K562 (cell line): ENCODE data around the gene TIPIN. TPM values are rescaled to one million over a fixed set of nuclear protein-coding genes. Genes with fewer than 3 reads are reported as not detected.

ENCODE experiments used
- ATAC-seq: fragments of 200-7000 bp; cut with Tn5 transposase; 3 replicates; pipeline ENCODE4 v1.9.1; 2020; ENCODE audit warnings: moderate library complexity
- BruUV-seq: library from RNA; stranded (reverse); fragments of 400-500 nt; replicated peaks from 2 replicates; lab custom pipeline; 2021; lab: Mats Ljungman, UMichigan
- CTCF ChIA-PET: fragments of 300-600 bp; formaldehyde crosslinking; extraction: SDS; loops from one replicate; lab custom pipeline; 2021; ENCODE audit warnings: low intra/inter-chr PET ratio; lab: Yijun Ruan, JAX
- POLR2A ChIA-PET: fragments of 300-600, 350-650 bp; sonication (Branson Sonifier 250); formaldehyde crosslinking; extraction: SDS; loops from one replicate; lab custom pipeline; 2021; ENCODE audit warnings: antibody characterized with exemption, inconsistent platforms; lab: Yijun Ruan, JAX
- DNase-seq, 4 experiments: peaks; one replicate each; pipeline versions ENCODE4 v3.0.0 to v3.0.0-alpha.2; 2011 to 2018; ENCODE audit warnings: low spot score in 3 of 4, mixed read lengths in 3 of 4; ENCODE audit errors: extremely low read depth in 1 of 4
- FAIRE-seq: peaks from 2 replicates; lab custom pipeline; 2011; peaks lifted over from hg19 to GRCh38; lab: Jason Lieb, UNC
- H2AFZ ChIP-seq: 2 replicates; pipeline ENCODE4 v1.6.0; 2011; ENCODE audit warnings: low read depth, low read length, control low read depth, inconsistent platforms
- H3K27ac ChIP-seq: fragments of 200-600 bp; 3 replicates; pipeline ENCODE4 v1.8.0; 2011; ENCODE audit warnings: low read depth, mild to moderate bottlenecking, control low read depth, inconsistent platforms, low read length, moderate library complexity, mixed read lengths; ENCODE audit errors: extremely low read depth
- H3K27me3 ChIP-seq, 2 experiments: fragments of 300-600 bp in 1 of 2; 2 replicates in 1 of 2; 3 replicates in 1 of 2; pipeline versions ENCODE4 v1.6.0 to v1.8.0; 2011; ENCODE audit warnings: inconsistent platforms in 2 of 2, low read length in 2 of 2, mild to moderate bottlenecking in 1 of 2, mixed read lengths in 1 of 2, moderate library complexity in 1 of 2; ENCODE audit not compliant: control insufficient read depth in 2 of 2, insufficient read depth in 2 of 2
- H3K36me3 ChIP-seq: fragments of 300-600 bp; 3 replicates; pipeline ENCODE4 v1.8.0; 2011; ENCODE audit warnings: mild to moderate bottlenecking, low read length, inconsistent platforms; ENCODE audit not compliant: control insufficient read depth, insufficient read depth
- H3K4me1 ChIP-seq, 2 experiments: fragments of 200-600 bp in 1 of 2; replicated peaks in 1 of 2; 2 replicates in 1 of 2; 3 replicates in 1 of 2; pipeline versions ENCODE4 v1.5.1 to v1.8.0; 2011; ENCODE audit warnings: inconsistent platforms in 2 of 2, low read length in 2 of 2, mild to moderate bottlenecking in 1 of 2, mixed read lengths in 1 of 2, moderate library complexity in 1 of 2; ENCODE audit not compliant: control insufficient read depth in 2 of 2, insufficient read depth in 2 of 2
- H3K4me2 ChIP-seq: 2 replicates; pipeline ENCODE4 v1.6.1; 2011; ENCODE audit warnings: low read length, control low read depth, inconsistent platforms, mixed read lengths; ENCODE audit not compliant: insufficient read depth
- H3K4me3 ChIP-seq: fragments of 200-600 bp; sonication (generic), shearing (Covaris generic); 2 replicates; pipeline ENCODE4 v1.5.1; 2016; ENCODE audit warnings: control low read depth, inconsistent platforms
- H3K79me2 ChIP-seq: fragments of 200-600 bp; 3 replicates; pipeline ENCODE4 v1.8.0; 2011; ENCODE audit warnings: low read length, inconsistent platforms; ENCODE audit not compliant: control insufficient read depth, insufficient read depth
- H3K9ac ChIP-seq, 2 experiments: 2 replicates each; pipeline versions ENCODE4 v1.6.0 to v1.6.1; 2011; ENCODE audit warnings: low read depth in 2 of 2, low read length in 2 of 2, control low read depth in 1 of 2, inconsistent platforms in 1 of 2, mild to moderate bottlenecking in 1 of 2, mixed read lengths in 1 of 2; ENCODE audit not compliant: insufficient read depth in 1 of 2
- H3K9me1 ChIP-seq: one replicate; pipeline ENCODE4 v1.6.0; 2011; ENCODE audit warnings: inconsistent platforms, mild to moderate bottlenecking, low read length, moderate library complexity; ENCODE audit not compliant: control insufficient read depth, insufficient read depth
- H3K9me3 ChIP-seq: replicated peaks from 2 replicates; pipeline ENCODE4 v1.5.1; 2011; ENCODE audit warnings: low read depth, low read length, inconsistent platforms; ENCODE audit not compliant: control insufficient read depth, insufficient read depth
- H4K20me1 ChIP-seq: replicated peaks from 2 replicates; pipeline ENCODE4 v1.6.1; 2011; ENCODE audit warnings: low read length, inconsistent platforms, mixed read lengths; ENCODE audit not compliant: control insufficient read depth, insufficient read depth
- HNRNPH1 ChIP-seq: fragments of 200-400 bp; formaldehyde crosslinking; optimal IDR thresholded peaks from 2 replicates; pipeline ENCODE3; 2017; ENCODE audit warnings: low read depth, mild to moderate bottlenecking, low read length, moderate library complexity
- HOMEZ ChIP-seq: fragments of 250-450 bp; sonication (Bioruptor Pico); IDR thresholded peaks from 2 replicates; pipeline ENCODE4 v1.4.0; 2020; ENCODE audit warnings: mild to moderate bottlenecking, moderate library complexity
- NRF1 ChIP-seq, 2 experiments: fragments of 450-650 bp; IDR thresholded peaks in 1 of 2; conservative IDR thresholded peaks in 1 of 2; 2 replicates each; pipeline ENCODE4 v1.6.1; 2014; ENCODE audit warnings: mild to moderate bottlenecking in 2 of 2
- SAP30 ChIP-seq: fragments of 200-600 bp; sonication (generic); IDR thresholded peaks from 2 replicates; pipeline ENCODE4 v1.6.1; 2012; ENCODE audit warnings: borderline replicate concordance, low read depth, mild to moderate bottlenecking, moderate library complexity, low read length, control low read depth, inconsistent platforms; ENCODE audit not compliant: insufficient read depth, poor library complexity, severe bottlenecking
- ZFP36 ChIP-seq: fragments of 150-350 bp; IDR thresholded peaks from 2 replicates; pipeline ENCODE4 v1.6.1; 2018; ENCODE audit warnings: low read length, low read depth; ENCODE audit not compliant: partially characterized antibody
- ZNF780A ChIP-seq: fragments of 250-450 bp; sonication (Bioruptor Pico); IDR thresholded peaks from 2 replicates; pipeline ENCODE4 v1.5.0; 2021; ENCODE audit warnings: mild to moderate bottlenecking
- WGBS: fragments of 100-300 bp; shearing (Covaris generic); methylation state at CpG from one replicate; pipeline ENCODE4 v1.1.6; 2016; ENCODE audit warnings: low coverage, mixed read lengths; ENCODE audit not compliant: insufficient coverage; ENCODE audit errors: missing lambda C conversion rate; 5-methylcytosine and 5-hydroxymethylcytosine counted together
- in situ Hi-C: fragments of 300-500 bp; cut with MboI; formaldehyde crosslinking; loops from 4 replicates; pipeline ENCODE4 v1.15.0; 2018; ENCODE audit warnings: inconsistent platforms, mixed read lengths
- intact Hi-C: fragments of 100-400 bp; cut with micrococcal nuclease; formaldehyde crosslinking; loops from 2 replicates; pipeline ENCODE4 v1.14.2; 2022
- polyA plus RNA-seq, 8 experiments: library from polyadenylated mRNA; depleted of rRNA in 4 of 8; stranded (reverse) in 5 of 8; unstranded in 3 of 8; fragments of >200 nt; fragmentation: Nextera tagmentation in 2 of 8; fragmentation: Illumina TruSeq in 1 of 8; extraction: Ambion mirVana in 2 of 8; extraction: Trizol in 1 of 8; gene quantifications; 2 replicates each; pipeline versions ENCODE4 v1.2.1 to v1.2.3, GENCODE V29; 2011 to 2014; ENCODE audit warnings: inconsistent platforms in 1 of 8, missing spikeins in 1 of 8
- total RNA-seq, 7 experiments: library from RNA; depleted of rRNA in 6 of 7; stranded (reverse); fragments of >200 nt in 6 of 7; fragmentation: Illumina TruSeq in 2 of 7; extraction: Trizol in 2 of 7; gene quantifications; 2 replicates each; pipeline versions ENCODE4 v1.2.1 to v1.2.3, GENCODE V29; 2011 to 2021; ENCODE audit warnings: low replicate concordance in 1 of 7
- TF ChIP-seq, protein P1 (sequence below): sonication (generic); formaldehyde crosslinking; IDR thresholded peaks from 2 replicates; pipeline ENCODE4 v1.8.0; 2023; ENCODE audit warnings: missing genetic modification reagents, mild to moderate bottlenecking, borderline replicate concordance

TIPIN gene
- total and polyA plus RNA-seq, 9 of the 15 experiments (the other 6 are each of a cell fraction or from before 2014, with no cell fraction given) = 22.9 to 61.4 (median 42.0) TPM

- POLR2A ChIA-PET = no interaction called here
- Histone ChIP-seq H3K9me1 (no peaks in the 10 kb centered on the region), H3K4me1 (peaks cover 0 to 3% of the 10 kb centered on the region in 2 experiments; a peak in 2 of 5 replicates), H2AFZ (no peak overlapping the region), H3K9me3 (no peaks in the 10 kb centered on the region), H3K4me2 (no peak overlapping the region), H3K4me3 (no peak overlapping the region), H3K79me2 (no peaks in the 10 kb centered on the region), H3K27ac (no peak overlapping the region), H3K27me3 (no peaks in the 10 kb centered on the region), H3K9ac (no peak overlapping the region), H4K20me1 (no peaks in the 10 kb centered on the region), H3K36me3 (peaks cover 66% of the 10 kb centered on the region)
- ATAC-seq (no peak), FAIRE-seq (no peak), DNase-seq (no peak)
- intact Hi-C loops (no loop called here), in situ Hi-C loops (no loop called here)
- CTCF ChIA-PET = no interaction called here
- no TSS peak for BruUV-seq
- WGBS = 94% methylated on average over 2 of the region's 2 CpGs
- no peak for TF ChIP-seq ZFP36
- no peak for TF ChIP-seq ZNF780A (CRISPR knock-in tag)
- no peak for TF ChIP-seq HNRNPH1
- TF ChIP-seq NRF1 (conservative IDR thresholded peaks at IDR 0.05 in 1 of 2, IDR thresholded peaks at IDR 0.05 in 1 of 2) = no peak
- TF ChIP-seq, protein P1, sequence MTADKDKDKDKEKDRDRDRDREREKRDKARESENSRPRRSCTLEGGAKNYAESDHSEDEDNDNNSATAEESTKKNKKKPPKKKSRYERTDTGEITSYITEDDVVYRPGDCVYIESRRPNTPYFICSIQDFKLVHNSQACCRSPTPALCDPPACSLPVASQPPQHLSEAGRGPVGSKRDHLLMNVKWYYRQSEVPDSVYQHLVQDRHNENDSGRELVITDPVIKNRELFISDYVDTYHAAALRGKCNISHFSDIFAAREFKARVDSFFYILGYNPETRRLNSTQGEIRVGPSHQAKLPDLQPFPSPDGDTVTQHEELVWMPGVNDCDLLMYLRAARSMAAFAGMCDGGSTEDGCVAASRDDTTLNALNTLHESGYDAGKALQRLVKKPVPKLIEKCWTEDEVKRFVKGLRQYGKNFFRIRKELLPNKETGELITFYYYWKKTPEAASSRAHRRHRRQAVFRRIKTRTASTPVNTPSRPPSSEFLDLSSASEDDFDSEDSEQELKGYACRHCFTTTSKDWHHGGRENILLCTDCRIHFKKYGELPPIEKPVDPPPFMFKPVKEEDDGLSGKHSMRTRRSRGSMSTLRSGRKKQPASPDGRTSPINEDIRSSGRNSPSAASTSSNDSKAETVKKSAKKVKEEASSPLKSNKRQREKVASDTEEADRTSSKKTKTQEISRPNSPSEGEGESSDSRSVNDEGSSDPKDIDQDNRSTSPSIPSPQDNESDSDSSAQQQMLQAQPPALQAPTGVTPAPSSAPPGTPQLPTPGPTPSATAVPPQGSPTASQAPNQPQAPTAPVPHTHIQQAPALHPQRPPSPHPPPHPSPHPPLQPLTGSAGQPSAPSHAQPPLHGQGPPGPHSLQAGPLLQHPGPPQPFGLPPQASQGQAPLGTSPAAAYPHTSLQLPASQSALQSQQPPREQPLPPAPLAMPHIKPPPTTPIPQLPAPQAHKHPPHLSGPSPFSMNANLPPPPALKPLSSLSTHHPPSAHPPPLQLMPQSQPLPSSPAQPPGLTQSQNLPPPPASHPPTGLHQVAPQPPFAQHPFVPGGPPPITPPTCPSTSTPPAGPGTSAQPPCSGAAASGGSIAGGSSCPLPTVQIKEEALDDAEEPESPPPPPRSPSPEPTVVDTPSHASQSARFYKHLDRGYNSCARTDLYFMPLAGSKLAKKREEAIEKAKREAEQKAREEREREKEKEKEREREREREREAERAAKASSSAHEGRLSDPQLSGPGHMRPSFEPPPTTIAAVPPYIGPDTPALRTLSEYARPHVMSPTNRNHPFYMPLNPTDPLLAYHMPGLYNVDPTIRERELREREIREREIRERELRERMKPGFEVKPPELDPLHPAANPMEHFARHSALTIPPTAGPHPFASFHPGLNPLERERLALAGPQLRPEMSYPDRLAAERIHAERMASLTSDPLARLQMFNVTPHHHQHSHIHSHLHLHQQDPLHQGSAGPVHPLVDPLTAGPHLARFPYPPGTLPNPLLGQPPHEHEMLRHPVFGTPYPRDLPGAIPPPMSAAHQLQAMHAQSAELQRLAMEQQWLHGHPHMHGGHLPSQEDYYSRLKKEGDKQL (CRISPR knock-in tag) = no peak
- no peak for TF ChIP-seq HOMEZ (CRISPR knock-in tag)
- TF ChIP-seq SAP30 = no peak
Measured at GRCh38 chr15:66310786-66311185, 45.7 kb downstream of the TIPIN start.
